Measurements from ENCODE around the gene OR11A1.

DNA sequence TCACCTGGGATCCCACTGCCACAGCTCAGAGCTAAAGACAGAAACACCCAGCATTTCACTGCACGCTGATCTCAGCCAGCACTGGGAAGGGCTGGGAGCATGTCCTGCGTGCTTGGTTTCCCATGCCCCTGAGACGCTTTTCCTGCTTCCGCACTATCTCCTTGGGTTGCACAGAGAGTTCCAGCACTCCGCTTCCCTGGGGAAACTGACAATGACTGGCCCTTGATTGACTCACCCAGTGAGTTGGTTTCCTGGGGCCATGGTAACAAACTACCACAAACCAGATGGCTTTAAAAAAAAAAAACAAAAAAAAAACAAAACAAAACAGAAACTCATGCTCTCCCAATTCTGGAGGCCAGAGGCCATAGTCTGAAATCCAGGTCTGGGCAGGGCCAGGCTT, 45.7 kb upstream of the OR11A1 start:
- TF ChIP-seq ZNF274 (IDR thresholded peaks at IDR 0.05; ENCODE audit: low read depth, low read length) (no peak), YY1 (IDR thresholded peaks at IDR 0.05; ENCODE audit: insufficient read depth, insufficient read length) (no peak)
